Activated naive CD8-positive, alpha-beta T cell treated with anti-CD3 and anti-CD28 coated beads, Interleukin-2, amount 50 U/mL, for 24 hours (primary cell): Measurements from ENCODE around the gene CDH23.
A peak's percentile ranks its signal among the peaks of the same experiment; 100 is the strongest.

Source experiments
- ATAC-seq: fragments of 150-1000 bp; cut with Tn5 transposase; one replicate; pipeline ENCODE4 v1.10.0; 2021
- DNase-seq: peaks from one replicate; pipeline ENCODE4 v3.0.0; 2021
- H3K27ac Mint-ChIP-seq: one replicate; pipeline ENCODE4 v1.8.0; 2021; ENCODE audit warnings: mild to moderate bottlenecking, mixed read lengths
- H3K27me3 Mint-ChIP-seq: one replicate; pipeline ENCODE4 v1.8.0; 2021; ENCODE audit warnings: mixed read lengths
- H3K36me3 Mint-ChIP-seq: one replicate; pipeline ENCODE4 v1.8.0; 2021; ENCODE audit warnings: low read depth, mixed read lengths
- H3K4me1 Mint-ChIP-seq: one replicate; pipeline ENCODE4 v1.8.0; 2021; ENCODE audit warnings: mixed read lengths
- H3K4me3 Mint-ChIP-seq: one replicate; pipeline ENCODE4 v1.8.0; 2021; ENCODE audit warnings: mild to moderate bottlenecking, moderate library complexity, mixed read lengths
- H3K9me3 Mint-ChIP-seq: one replicate; pipeline ENCODE4 v1.8.0; 2021; ENCODE audit warnings: mixed read lengths

Gene CDH23

GRCh38 chr10:71431239-71432100 lies 34.8 kb downstream of the CDH23 start:
- Mint-ChIP-seq H3K27ac (no peak overlapping the region), H3K4me3 (no peak overlapping the region), H3K9me3 (no peaks in the 10 kb centered on the region), H3K36me3 (no peaks in the 10 kb centered on the region), H3K4me1 (no peaks in the 10 kb centered on the region), H3K27me3 (peaks cover 7% of the 10 kb centered on the region)
- DNase-seq (no peak), ATAC-seq (no peak)

- peaks cover 7% of the 10 kb centered on the region for H3K27me3 Mint-ChIP-seq
- no peaks in the 10 kb centered on the region for H3K4me1 Mint-ChIP-seq
- no peak for DNase-seq
- no peak overlapping the region for H3K4me3 Mint-ChIP-seq
- no peak overlapping the region for H3K27ac Mint-ChIP-seq
- no peaks in the 10 kb centered on the region for H3K36me3 Mint-ChIP-seq
- no peaks in the 10 kb centered on the region for H3K9me3 Mint-ChIP-seq
- ATAC-seq, result no peak
Measured at GRCh38 chr10:71432101-71432905, 35.6 kb downstream of the CDH23 start.

GRCh38 chr10:71432956-71433767 lies 36.4 kb downstream of the CDH23 start:
- Mint-ChIP-seq H3K36me3 (no peaks in the 10 kb centered on the region), H3K27me3 (peaks cover 7% of the 10 kb centered on the region), H3K27ac (no peak overlapping the region), H3K9me3 (no peaks in the 10 kb centered on the region), H3K4me1 (no peaks in the 10 kb centered on the region), H3K4me3 (no peak overlapping the region)
- ATAC-seq (no peak), DNase-seq (no peak)

GRCh38 chr10:71433768-71434744 lies 37.3 kb downstream of the CDH23 start:
- Mint-ChIP-seq H3K27ac (no peak overlapping the region), H3K27me3 (peaks cover 7% of the 10 kb centered on the region), H3K9me3 (no peaks in the 10 kb centered on the region), H3K36me3 (no peaks in the 10 kb centered on the region), H3K4me3 (no peak overlapping the region), H3K4me1 (no peaks in the 10 kb centered on the region)
- DNase-seq (peak; percentile 11), ATAC-seq (peak; percentile 38)

- peaks cover 2% of the 10 kb centered on the region for H3K27me3 Mint-ChIP-seq
- DNase-seq (no peak), ATAC-seq (no peak)
- no peaks in the 10 kb centered on the region for H3K36me3 Mint-ChIP-seq
- no peak overlapping the region for H3K27ac Mint-ChIP-seq
- no peaks in the 10 kb centered on the region for H3K9me3 Mint-ChIP-seq
- no peak overlapping the region for H3K4me3 Mint-ChIP-seq
- H3K4me1 Mint-ChIP-seq, result no peaks in the 10 kb centered on the region
Measured at GRCh38 chr10:71434760-71435394, 38.2 kb downstream of the CDH23 start.

GRCh38 chr10:71435571-71436267 lies 39.0 kb downstream of the CDH23 start:
- H3K4me1 Mint-ChIP-seq, result no peaks in the 10 kb centered on the region
- H3K9me3 Mint-ChIP-seq, result no peaks in the 10 kb centered on the region
- ATAC-seq (no peak), DNase-seq (no peak)
- no peaks in the 10 kb centered on the region for H3K36me3 Mint-ChIP-seq
- no peak overlapping the region for H3K27ac Mint-ChIP-seq
- no peak overlapping the region for H3K4me3 Mint-ChIP-seq
- H3K27me3 Mint-ChIP-seq, result peaks cover 2% of the 10 kb centered on the region

GRCh38 chr10:71436268-71437125 lies 39.8 kb downstream of the CDH23 start:
- no peaks in the 10 kb centered on the region for H3K9me3 Mint-ChIP-seq
- DNase-seq (no peak), ATAC-seq (no peak)
- H3K4me1 Mint-ChIP-seq, result no peaks in the 10 kb centered on the region
- no peak overlapping the region for H3K4me3 Mint-ChIP-seq
- H3K27ac Mint-ChIP-seq, result no peak overlapping the region
- peaks cover 2% of the 10 kb centered on the region for H3K27me3 Mint-ChIP-seq
- no peaks in the 10 kb centered on the region for H3K36me3 Mint-ChIP-seq

GRCh38 chr10:71437537-71438092 lies 40.9 kb downstream of the CDH23 start:
- Mint-ChIP-seq H3K9me3 (no peaks in the 10 kb centered on the region), H3K36me3 (no peaks in the 10 kb centered on the region), H3K27me3 (no peaks in the 10 kb centered on the region), H3K4me1 (no peaks in the 10 kb centered on the region), H3K4me3 (no peak overlapping the region), H3K27ac (no peak overlapping the region)
- DNase-seq (no peak), ATAC-seq (no peak)

GRCh38 chr10:71438761-71439160 lies 42.0 kb downstream of the CDH23 start:
- Mint-ChIP-seq H3K4me3 (no peak overlapping the region), H3K9me3 (no peaks in the 10 kb centered on the region), H3K27ac (no peak overlapping the region), H3K4me1 (no peaks in the 10 kb centered on the region), H3K36me3 (no peaks in the 10 kb centered on the region), H3K27me3 (no peaks in the 10 kb centered on the region)
- DNase-seq (no peak), ATAC-seq (no peak)

- Mint-ChIP-seq H3K36me3 (no peaks in the 10 kb centered on the region), H3K4me1 (no peaks in the 10 kb centered on the region), H3K4me3 (no peak overlapping the region), H3K27ac (no peak overlapping the region), H3K27me3 (no peaks in the 10 kb centered on the region), H3K9me3 (no peaks in the 10 kb centered on the region)
- DNase-seq (no peak), ATAC-seq (no peak)
Measured at GRCh38 chr10:71439670-71440425, 43.1 kb downstream of the CDH23 start.

GRCh38 chr10:71440506-71441035 lies 43.9 kb downstream of the CDH23 start:
- ATAC-seq, result no peak

More at GRCh38 chr10:71440506-71441035, 43.9 kb downstream of the CDH23 start:
- Mint-ChIP-seq H3K4me1 (no peaks in the 10 kb centered on the region), H3K4me3 (no peak overlapping the region), H3K9me3 (no peaks in the 10 kb centered on the region), H3K27ac (no peak overlapping the region), H3K27me3 (no peaks in the 10 kb centered on the region), H3K36me3 (no peaks in the 10 kb centered on the region)
- DNase-seq, result no peak
